H9 (cell line): Measurements from ENCODE around the gene AGAP3. TPM values are rescaled to one million over a fixed set of nuclear protein-coding genes. Genes with fewer than 3 reads are reported as not detected.

Experiments used
- DNase-seq: peaks from one replicate; pipeline ENCODE4 v3.0.0-alpha.2; 2017
- H2AFZ ChIP-seq: one replicate; pipeline ENCODE4 v1.6.1; 2013; ENCODE audit warnings: mild to moderate bottlenecking, low read length, control low read depth, moderate library complexity
- H2AK5ac ChIP-seq: 2 replicates; pipeline ENCODE4 v1.6.1; 2013; ENCODE audit warnings: low read length, control low read depth, mixed read lengths; ENCODE audit not compliant: insufficient read length
- H2BK120ac ChIP-seq: one replicate; pipeline ENCODE4 v1.6.1; 2013; ENCODE audit warnings: low read depth, mild to moderate bottlenecking, low read length, control low read depth, inconsistent platforms; ENCODE audit not compliant: poor library complexity, severe bottlenecking
- H2BK12ac ChIP-seq: 2 replicates; pipeline ENCODE4 v1.6.1; 2013; ENCODE audit warnings: low read length, control low read depth, mixed read lengths, low read depth; ENCODE audit not compliant: insufficient read length
- H2BK15ac ChIP-seq: 2 replicates; pipeline ENCODE4 v1.6.1; 2013; ENCODE audit warnings: low read depth, low read length, control low read depth
- H2BK20ac ChIP-seq: one replicate; pipeline ENCODE4 v1.6.1; 2013; ENCODE audit warnings: low read depth, mild to moderate bottlenecking, low read length, control low read depth, inconsistent platforms; ENCODE audit not compliant: poor library complexity, severe bottlenecking
- H2BK5ac ChIP-seq: 2 replicates; pipeline ENCODE4 v1.6.1; 2013; ENCODE audit warnings: low read length, control low read depth, mixed read lengths; ENCODE audit not compliant: insufficient read length
- H3K14ac ChIP-seq: 2 replicates; pipeline ENCODE4 v1.6.1; 2013; ENCODE audit warnings: low read length, control low read depth; ENCODE audit not compliant: insufficient read depth
- H3K18ac ChIP-seq: 2 replicates; pipeline ENCODE4 v1.6.1; 2013; ENCODE audit warnings: low read depth, mild to moderate bottlenecking, mixed read lengths, low read length, control low read depth; ENCODE audit not compliant: insufficient read length
- H3K23ac ChIP-seq: 2 replicates; pipeline ENCODE4 v1.6.1; 2013; ENCODE audit warnings: low read length, control low read depth, mixed read lengths, low read depth; ENCODE audit not compliant: insufficient read length
- H3K23me2 ChIP-seq: 2 replicates; pipeline ENCODE4 v1.6.1; 2013; ENCODE audit warnings: low read depth, mild to moderate bottlenecking, mixed read lengths, low read length, control low read depth; ENCODE audit not compliant: insufficient read length, poor library complexity, severe bottlenecking
- H3K27ac ChIP-seq: 2 replicates; pipeline ENCODE4 v1.5.1; 2013; ENCODE audit warnings: low read length, control low read depth, mixed read lengths, low read depth; ENCODE audit not compliant: insufficient read length
- H3K27me3 ChIP-seq: 2 replicates; pipeline ENCODE4 v1.6.1; 2013; ENCODE audit warnings: low read length, control low read depth, inconsistent platforms; ENCODE audit not compliant: insufficient read depth
- H3K4ac ChIP-seq: 2 replicates; pipeline ENCODE4 v1.6.1; 2013; ENCODE audit warnings: low read depth, mild to moderate bottlenecking, control low read depth, inconsistent platforms, low read length, moderate library complexity
- H3K4me1 ChIP-seq: 2 replicates; pipeline ENCODE4 v1.6.1; 2013; ENCODE audit warnings: low read length, control low read depth, inconsistent platforms; ENCODE audit not compliant: insufficient read depth
- H3K4me2 ChIP-seq: 2 replicates; pipeline ENCODE4 v1.6.1; 2013; ENCODE audit warnings: low read length, control low read depth, mixed read lengths; ENCODE audit not compliant: insufficient read length, insufficient read depth
- H3K56ac ChIP-seq: 2 replicates; pipeline ENCODE4 v1.6.1; 2013; ENCODE audit warnings: low read depth, mild to moderate bottlenecking, mixed read lengths, low read length, control low read depth; ENCODE audit not compliant: insufficient read length
- H3K79me1 ChIP-seq: 2 replicates; pipeline ENCODE4 v1.6.1; 2013; ENCODE audit warnings: low read depth, mild to moderate bottlenecking, moderate library complexity, low read length, control low read depth, inconsistent platforms; ENCODE audit not compliant: insufficient read depth, poor library complexity, severe bottlenecking
- H3K79me2 ChIP-seq: 2 replicates; pipeline ENCODE4 v1.6.1; 2013; ENCODE audit warnings: low read length, control low read depth, inconsistent platforms; ENCODE audit not compliant: insufficient read depth
- H3K9ac ChIP-seq: 2 replicates; pipeline ENCODE4 v1.6.1; 2013; ENCODE audit warnings: low read length, control low read depth, mixed read lengths; ENCODE audit not compliant: insufficient read length; ENCODE audit errors: extremely low read depth
- H3K9me3 ChIP-seq: one replicate; pipeline ENCODE4 v1.6.1; 2013; ENCODE audit warnings: low read depth, low read length, inconsistent platforms; ENCODE audit not compliant: control insufficient read depth
- H3T11ph ChIP-seq: one replicate; pipeline ENCODE4 v1.6.1; 2013; ENCODE audit warnings: mild to moderate bottlenecking, low read length, control low read depth, inconsistent platforms
- H4K20me1 ChIP-seq: one replicate; pipeline ENCODE4 v1.6.1; 2013; ENCODE audit not compliant: control insufficient read depth, insufficient read length, insufficient read depth
- H4K5ac ChIP-seq: 2 replicates; pipeline ENCODE4 v1.6.1; 2013; ENCODE audit warnings: low read depth, mild to moderate bottlenecking, mixed read lengths, low read length, control low read depth; ENCODE audit not compliant: insufficient read length
- H4K8ac ChIP-seq: replicated peaks from 2 replicates; pipeline ENCODE4 v1.6.1; 2013; ENCODE audit warnings: low read length, control low read depth, mixed read lengths, low read depth; ENCODE audit not compliant: insufficient read length
- H4K91ac ChIP-seq: 2 replicates; pipeline ENCODE4 v1.6.1; 2013; ENCODE audit warnings: low read depth, mild to moderate bottlenecking, moderate library complexity, mixed read lengths, low read length, control low read depth; ENCODE audit not compliant: insufficient read length
- H3K27ac Mint-ChIP-seq, 3 experiments: 2 replicates in 2 of 3; 3 replicates in 1 of 3; pipeline ENCODE4 v1.8.0; 2020 to 2021; ENCODE audit warnings: mixed read lengths in 3 of 3, mild to moderate bottlenecking in 1 of 3, moderate library complexity in 1 of 3
- H3K27me3 Mint-ChIP-seq: 2 replicates; pipeline ENCODE4 v1.8.0; 2021; ENCODE audit warnings: low read depth, mild to moderate bottlenecking, moderate library complexity, mixed read lengths
- H3K36me3 Mint-ChIP-seq, 3 experiments: 2 replicates in 2 of 3; 3 replicates in 1 of 3; pipeline ENCODE4 v1.8.0; 2020 to 2021; ENCODE audit warnings: low read depth in 3 of 3, mixed read lengths in 3 of 3; ENCODE audit not compliant: insufficient read depth in 1 of 3
- H3K4me1 Mint-ChIP-seq, 2 experiments: 2 replicates each; pipeline ENCODE4 v1.8.0; 2020; ENCODE audit warnings: mixed read lengths in 2 of 2
- H3K4me3 Mint-ChIP-seq, 2 experiments: 2 replicates in 1 of 2; 3 replicates in 1 of 2; pipeline ENCODE4 v1.8.0; 2020 to 2021; ENCODE audit warnings: mild to moderate bottlenecking in 2 of 2, mixed read lengths in 2 of 2, moderate library complexity in 1 of 2
- H3K9me3 Mint-ChIP-seq, 2 experiments: 2 replicates in 1 of 2; 3 replicates in 1 of 2; pipeline ENCODE4 v1.8.0; 2020; ENCODE audit warnings: mild to moderate bottlenecking in 2 of 2, mixed read lengths in 2 of 2, moderate library complexity in 1 of 2
- CTCF ChIP-seq: fragments of 200-600 bp; sonication (generic); conservative IDR thresholded peaks from 3 replicates; pipeline ENCODE4 v1.8.0; 2021; ENCODE audit warnings: antibody characterized with exemption, mild to moderate bottlenecking
- whole genome bisulfite sequencing: extraction: QIAGEN DNeasy Blood & Tissue Kit; methylation state at CpG from one replicate; pipeline ENCODE4 v1.1.7; 2013; ENCODE audit warnings: missing lambda C conversion rate, low lambda C conversion rate, mixed read lengths; ENCODE audit not compliant: insufficient read length; ENCODE audit errors: extremely low coverage; 5-methylcytosine and 5-hydroxymethylcytosine counted together
- total RNA-seq: library from RNA; stranded (reverse); gene quantifications from 2 replicates; pipeline ENCODE4 v1.2.1, GENCODE V29; 2021

AGAP3 gene
- total RNA-seq, 1 experiment from 2014 or later: 97.7 TPM

DNA sequence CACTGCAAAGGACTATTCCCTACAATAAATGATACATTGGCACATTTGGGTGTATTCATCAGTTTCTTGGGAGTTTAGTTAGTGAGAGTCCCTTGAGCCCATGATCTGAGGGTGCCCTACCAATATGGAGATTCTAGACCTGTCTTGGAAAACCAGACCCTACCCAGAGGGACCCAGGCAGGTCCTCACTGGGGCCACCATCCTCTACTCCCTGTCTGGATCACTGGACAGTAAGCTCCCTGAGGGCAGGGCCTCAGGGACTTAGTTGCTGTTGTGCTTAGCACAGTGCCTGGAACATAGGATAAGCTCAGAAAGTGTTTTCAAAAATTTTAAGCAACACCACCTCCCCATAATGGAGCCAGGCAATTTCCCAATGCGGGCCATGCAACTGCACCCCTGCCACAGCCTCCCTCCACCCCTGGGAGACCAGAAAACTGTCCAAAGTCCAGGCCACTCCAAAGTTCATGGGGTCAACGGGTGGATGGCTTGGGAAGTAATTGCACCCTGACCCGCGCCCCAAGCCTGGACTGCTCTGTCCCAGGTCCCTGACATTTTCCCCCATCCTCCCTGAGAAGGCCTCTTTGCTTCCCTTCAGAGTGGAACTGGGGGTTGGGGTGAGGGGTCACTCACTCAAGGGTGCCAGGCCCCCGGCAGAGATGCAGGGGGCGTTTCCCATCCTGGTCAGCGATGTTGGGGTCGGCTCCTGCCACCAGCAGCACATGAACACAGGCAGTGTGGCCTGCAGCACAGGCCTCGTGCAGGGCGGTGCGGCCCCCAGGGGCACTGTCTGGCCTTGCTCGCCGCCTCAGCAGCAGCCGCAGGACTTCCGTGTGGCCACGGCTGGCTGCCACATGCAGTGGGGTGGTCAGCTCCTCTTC lies 99.7 kb downstream of the AGAP3 start:
- Histone ChIP-seq H2AFZ (no peak overlapping the region), H3K27ac (no peak overlapping the region), H2AK5ac (no peak overlapping the region), H2BK20ac (no peak overlapping the region), H2BK5ac (no peak overlapping the region), H3K56ac (no peak overlapping the region), H3T11ph (no peak overlapping the region), H3K9me3 (no peaks in the 10 kb centered on the region), H2BK12ac (no peak overlapping the region), H3K14ac (no peak overlapping the region), H3K79me1 (no peaks in the 10 kb centered on the region), H3K18ac (no peak overlapping the region), H3K4me2 (no peak overlapping the region), H4K20me1 (no peaks in the 10 kb centered on the region), H3K9ac (no peak overlapping the region), H3K23me2 (no peaks in the 10 kb centered on the region), H4K5ac (no peak overlapping the region), H4K8ac (no peak overlapping the region), H2BK15ac (no peak overlapping the region), H3K27me3 (no peaks in the 10 kb centered on the region), H2BK120ac (no peak overlapping the region), H3K4me1 (no peaks in the 10 kb centered on the region), H4K91ac (no peak overlapping the region), H3K4ac (no peak overlapping the region), H3K23ac (no peak overlapping the region), H3K79me2 (no peaks in the 10 kb centered on the region)
- no peak overlapping the region for H3K27ac Mint-ChIP-seq
- TF ChIP-seq CTCF: no peak
- H3K9me3 Mint-ChIP-seq: no peaks in the 10 kb centered on the region
- H3K4me3 Mint-ChIP-seq: no peak overlapping the region
- no peaks in the 10 kb centered on the region for H3K4me1 Mint-ChIP-seq
- H3K36me3 Mint-ChIP-seq: no peaks in the 10 kb centered on the region; a peak in 2 of 7 replicates
- no peak for DNase-seq
- H3K27me3 Mint-ChIP-seq: peaks cover 45% of the 10 kb centered on the region
- no CpG with 5 or more reads among the region's 16 CpGs for WGBS
